ENCODE results near the gene COX7A1.

- TF ChIP-seq POLR2AphosphoS5 (IDR thresholded peaks at IDR 0.05; ENCODE audit: low read depth, low read length) (no peak), REST (IDR thresholded peaks at IDR 0.05; ENCODE audit: insufficient read depth in 1 of 2, low read depth in 2 of 2, low read length in 2 of 2) (no peak), SIN3A (IDR thresholded peaks at IDR 0.05; ENCODE audit: borderline replicate concordance, insufficient read depth, low read length) (no peak), TAF1 (IDR thresholded peaks at IDR 0.05; ENCODE audit: borderline replicate concordance, insufficient read depth, low read length) (no peak), FOXP2 (optimal IDR thresholded peaks at IDR 0.05; ENCODE audit: borderline replicate concordance, extremely low read depth, extremely low read length, insufficient read depth) (no peak)
Measured at GRCh38 chr19:36142496-36142895, 9.8 kb downstream of the COX7A1 start.
